AG04450 (cell line): ENCODE results near the gene LRMDA. TPM values are rescaled to one million over a fixed set of nuclear protein-coding genes. Genes with fewer than 3 reads are reported as not detected.

ENCODE experiments used
- CTCF ChIA-PET: fragments of 300-600, 350-600 bp; formaldehyde crosslinking; extraction: SDS; loops from one replicate; lab custom pipeline; 2022; ENCODE audit warnings: antibody characterized with exemption, inconsistent platforms; lab: Charles Lee
- POLR2A ChIA-PET: fragments of 350-600 bp; formaldehyde crosslinking; extraction: SDS; loops from one replicate; lab custom pipeline; 2021; ENCODE audit warnings: antibody characterized with exemption, inconsistent platforms; lab: Yijun Ruan, JAX
- DNase-seq: peaks from one replicate; pipeline ENCODE4 v3.0.0-alpha.2; 2011; ENCODE audit warnings: low read depth, low spot score
- H3K27ac ChIP-seq: one replicate; pipeline ENCODE4 v1.5.1; 2012; ENCODE audit warnings: low read depth, low read length, control low read depth
- H3K27me3 ChIP-seq: one replicate; pipeline ENCODE4 v1.6.0; 2012; ENCODE audit warnings: low read length; ENCODE audit not compliant: control insufficient read depth, insufficient read depth
- H3K4me3 ChIP-seq: 2 replicates; pipeline ENCODE4 v1.5.1; 2011; ENCODE audit warnings: mild to moderate bottlenecking, low read depth, low read length, control low read depth
- H3K9me3 ChIP-seq: 2 replicates; pipeline ENCODE4 v1.5.1; 2012; ENCODE audit warnings: low read length; ENCODE audit not compliant: control insufficient read depth, insufficient read depth
- polyA plus RNA-seq: library from polyadenylated mRNA; depleted of rRNA; stranded (reverse); fragments of >200 nt; gene quantifications from 2 replicates; pipeline ENCODE4 v1.2.3, GENCODE V29; 2011
- TF ChIP-seq, protein P1 (sequence below): IDR thresholded peaks from 2 replicates; pipeline ENCODE4 v1.5.1; 2011; ENCODE audit warnings: low read depth, low read length, control low read depth, inconsistent platforms

The LRMDA gene
- polyA plus RNA-seq, 1 experiment: 0.12 TPM

DNA sequence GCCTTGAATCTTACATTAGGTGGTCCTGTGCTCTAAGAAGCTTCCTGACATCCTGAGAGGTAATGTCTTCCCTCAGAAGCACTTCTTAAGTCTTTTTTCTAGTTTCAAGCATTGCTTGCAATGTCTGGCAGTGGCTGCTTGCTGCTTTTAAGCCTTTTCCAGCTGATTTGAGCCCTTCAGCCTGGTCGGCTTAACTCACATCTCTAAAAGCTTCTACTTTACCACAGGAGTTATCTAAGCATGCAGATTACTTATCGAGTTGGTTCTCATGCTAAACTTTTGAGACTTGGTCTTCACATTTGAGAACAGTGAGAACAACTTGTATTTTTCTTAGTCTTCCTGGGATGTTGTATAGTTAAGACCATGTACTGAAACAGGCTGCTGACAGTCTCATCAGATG lies 3.9 kb downstream of the LRMDA start:
- DNase-seq: no peak
- ChIA-PET CTCF (no interaction called here), POLR2A (no interaction called here)
- Histone ChIP-seq H3K27ac (no peak overlapping the region), H3K9me3 (peaks cover 4% of the 10 kb centered on the region; the same call in 1 of the 2 replicates), H3K27me3 (peaks cover 28% of the 10 kb centered on the region), H3K4me3 (no peak overlapping the region)
- TF ChIP-seq, protein P1, sequence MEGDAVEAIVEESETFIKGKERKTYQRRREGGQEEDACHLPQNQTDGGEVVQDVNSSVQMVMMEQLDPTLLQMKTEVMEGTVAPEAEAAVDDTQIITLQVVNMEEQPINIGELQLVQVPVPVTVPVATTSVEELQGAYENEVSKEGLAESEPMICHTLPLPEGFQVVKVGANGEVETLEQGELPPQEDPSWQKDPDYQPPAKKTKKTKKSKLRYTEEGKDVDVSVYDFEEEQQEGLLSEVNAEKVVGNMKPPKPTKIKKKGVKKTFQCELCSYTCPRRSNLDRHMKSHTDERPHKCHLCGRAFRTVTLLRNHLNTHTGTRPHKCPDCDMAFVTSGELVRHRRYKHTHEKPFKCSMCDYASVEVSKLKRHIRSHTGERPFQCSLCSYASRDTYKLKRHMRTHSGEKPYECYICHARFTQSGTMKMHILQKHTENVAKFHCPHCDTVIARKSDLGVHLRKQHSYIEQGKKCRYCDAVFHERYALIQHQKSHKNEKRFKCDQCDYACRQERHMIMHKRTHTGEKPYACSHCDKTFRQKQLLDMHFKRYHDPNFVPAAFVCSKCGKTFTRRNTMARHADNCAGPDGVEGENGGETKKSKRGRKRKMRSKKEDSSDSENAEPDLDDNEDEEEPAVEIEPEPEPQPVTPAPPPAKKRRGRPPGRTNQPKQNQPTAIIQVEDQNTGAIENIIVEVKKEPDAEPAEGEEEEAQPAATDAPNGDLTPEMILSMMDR: no peak

DNA sequence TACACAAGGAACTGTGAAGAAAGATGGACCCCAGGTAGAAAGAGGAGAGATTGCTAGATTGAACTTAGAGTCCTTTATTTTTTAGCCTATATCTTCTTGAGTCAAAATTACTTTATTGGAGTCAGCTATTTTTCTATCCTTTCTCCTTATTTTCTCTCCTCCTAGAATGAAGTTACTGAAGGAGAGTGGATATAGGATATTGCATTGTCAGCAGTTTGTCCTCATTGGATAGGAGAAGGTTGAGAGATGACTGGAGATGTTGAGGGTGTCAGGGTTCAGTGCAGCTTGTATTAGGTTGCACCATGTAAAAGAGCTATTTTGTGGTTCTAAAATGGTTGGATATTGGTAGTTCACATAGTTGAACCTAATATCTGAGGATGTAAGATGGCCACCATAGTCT lies 5.5 kb downstream of the LRMDA start:
- CTCF ChIA-PET: no interaction called here
- POLR2A ChIA-PET: no interaction called here
- TF ChIP-seq, protein P1: no peak
- H3K4me3 ChIP-seq: no peak overlapping the region
- peaks cover 25% of the 10 kb centered on the region for H3K27me3 ChIP-seq
- no peak for DNase-seq
- peaks cover under 1% of the 10 kb centered on the region; the same call in 1 of the 2 replicates for H3K9me3 ChIP-seq
- H3K27ac ChIP-seq: no peak overlapping the region

DNA sequence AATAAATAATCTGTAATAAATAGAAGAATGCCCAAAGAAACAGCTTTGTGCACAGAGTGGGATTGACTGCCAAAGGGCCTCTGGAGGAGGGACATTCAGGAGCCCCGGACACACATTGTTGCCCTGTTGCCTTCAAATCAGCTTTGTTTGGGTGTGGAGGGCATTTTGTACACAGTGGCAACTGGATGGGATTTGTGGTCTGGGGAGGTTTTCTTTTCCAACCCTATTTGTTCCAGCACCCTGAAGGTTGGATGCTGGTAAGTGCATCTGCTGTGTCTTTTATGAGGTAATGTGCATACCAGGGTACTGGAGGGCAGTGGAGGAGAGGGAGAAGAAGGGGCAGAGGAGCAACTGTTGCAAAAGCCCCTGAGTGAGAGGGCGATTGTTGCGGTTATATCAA lies 6.3 kb downstream of the LRMDA start:
- CTCF ChIA-PET: no interaction called here
- H3K27me3 ChIP-seq: peaks cover 18% of the 10 kb centered on the region
- POLR2A ChIA-PET: no interaction called here
- TF ChIP-seq, protein P1: no peak
- no peak overlapping the region for H3K27ac ChIP-seq
- DNase-seq: no peak
- no peak overlapping the region for H3K4me3 ChIP-seq
- no peaks in the 10 kb centered on the region for H3K9me3 ChIP-seq

DNA sequence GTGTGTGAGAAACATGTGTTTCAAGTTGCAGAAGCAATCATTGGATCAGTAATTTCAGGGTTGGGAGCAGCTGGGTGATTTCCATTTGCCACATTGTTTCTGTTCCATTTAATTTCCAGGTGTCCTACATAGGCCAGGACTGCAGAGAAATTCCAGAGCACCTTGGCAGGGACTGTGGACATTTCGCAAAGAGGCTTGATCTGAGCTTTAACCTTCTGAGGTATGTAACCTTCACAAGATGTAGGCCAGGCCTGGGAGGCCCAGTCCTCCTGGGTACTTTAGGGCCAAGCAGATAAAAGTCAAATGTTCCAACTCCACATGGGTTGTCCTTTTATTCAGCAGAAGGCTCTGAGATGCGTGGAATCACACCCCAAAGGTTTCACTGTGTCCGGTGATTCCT lies 6.9 kb downstream of the LRMDA start:
- Histone ChIP-seq H3K27ac (no peak overlapping the region), H3K27me3 (peaks cover 12% of the 10 kb centered on the region), H3K9me3 (no peaks in the 10 kb centered on the region), H3K4me3 (no peak overlapping the region)
- ChIA-PET CTCF (no interaction called here), POLR2A (no interaction called here)
- DNase-seq: no peak
- TF ChIP-seq, protein P1: no peak

DNA sequence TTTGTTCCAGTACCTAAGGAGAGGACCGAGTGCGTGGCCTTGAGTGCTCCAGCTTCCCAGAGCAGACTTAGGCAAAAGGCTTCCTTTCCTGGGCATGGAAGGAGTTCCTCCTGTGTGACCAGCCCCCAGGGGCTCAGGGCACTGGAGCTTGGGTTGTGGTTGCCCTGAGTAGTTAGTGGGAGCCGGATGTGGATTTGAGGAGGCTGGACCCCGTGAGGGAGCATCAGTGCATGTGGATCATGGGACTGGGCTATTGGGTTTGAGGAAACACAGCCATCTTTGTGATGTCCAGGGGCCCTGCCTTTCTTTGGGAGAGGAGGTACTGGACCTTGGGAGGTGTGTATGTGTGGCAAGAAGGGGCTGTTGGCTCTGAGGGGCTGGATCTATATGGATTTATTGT lies 8.4 kb downstream of the LRMDA start:
- H3K27ac ChIP-seq: no peak overlapping the region
- DNase-seq: no peak
- TF ChIP-seq, protein P1: no peak
- ChIA-PET POLR2A (no interaction called here), CTCF (no interaction called here)
- peaks cover 7% of the 10 kb centered on the region for H3K27me3 ChIP-seq
- H3K9me3 ChIP-seq: no peaks in the 10 kb centered on the region
- no peak overlapping the region for H3K4me3 ChIP-seq
